GM21723 (cell line): ENCODE data around the gene TMEM258.
A peak's percentile ranks its signal among the peaks of the same experiment; 100 is the strongest.

Experiments
- ATAC-seq: cut with Tn5 transposase; IDR thresholded peaks from one replicate; pipeline ENCODE4 v1.9.1; 2021; ENCODE audit warnings: mild to moderate bottlenecking, moderate library complexity; ENCODE audit not compliant: unreplicated experiment

The TMEM258 gene

DNA sequence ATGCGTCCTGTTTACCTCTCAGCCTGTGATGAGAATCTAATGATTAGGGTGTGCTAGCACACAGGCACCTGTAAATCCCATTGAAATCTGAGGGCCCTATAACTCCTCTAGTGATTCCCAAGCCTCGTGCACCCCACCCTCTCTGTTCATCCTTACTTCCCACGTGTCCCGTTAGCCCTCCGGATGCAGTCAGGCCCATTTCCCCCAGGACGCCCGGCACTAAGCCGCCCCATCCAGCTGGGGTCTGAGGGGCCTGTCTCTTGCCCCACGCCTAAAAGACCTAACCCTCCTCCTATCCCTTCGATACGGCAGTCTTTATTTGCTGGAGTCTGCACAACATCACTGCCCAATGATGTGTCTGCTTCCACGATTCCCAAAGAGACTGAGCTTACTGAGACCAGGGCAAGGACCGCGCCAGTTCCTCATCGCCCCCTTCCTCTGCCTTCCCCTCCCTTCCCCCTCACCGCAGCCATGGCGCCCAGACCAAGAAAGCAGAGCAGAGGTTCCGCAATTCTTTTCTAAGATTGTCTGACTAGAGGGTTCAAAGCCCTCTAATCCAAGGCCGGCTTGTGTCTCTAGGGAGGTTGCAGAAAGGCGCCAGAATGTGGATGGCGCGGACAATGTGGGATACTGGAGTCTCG lies 34.7 kb upstream of the TMEM258 start:
- ATAC-seq: peak; percentile 5

DNA sequence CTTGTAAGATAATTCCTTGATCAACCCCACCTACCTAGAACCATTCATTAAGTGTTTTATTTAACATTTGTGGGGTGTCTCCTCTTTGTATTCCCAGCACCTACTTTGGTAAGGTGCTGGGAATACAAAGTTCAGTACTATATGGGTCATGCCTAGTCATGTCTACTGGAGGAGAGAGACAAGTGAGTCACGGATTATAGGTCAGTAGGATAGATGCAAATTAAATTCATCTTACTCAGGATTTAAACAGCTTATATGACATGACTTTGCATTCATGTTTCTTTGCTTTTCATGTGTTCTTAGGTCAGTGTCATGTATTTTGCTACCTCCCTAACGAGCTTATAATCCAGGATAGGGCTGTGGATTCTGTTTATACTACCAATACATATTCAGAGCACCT lies 27.8 kb upstream of the TMEM258 start:
- no peak for ATAC-seq

DNA sequence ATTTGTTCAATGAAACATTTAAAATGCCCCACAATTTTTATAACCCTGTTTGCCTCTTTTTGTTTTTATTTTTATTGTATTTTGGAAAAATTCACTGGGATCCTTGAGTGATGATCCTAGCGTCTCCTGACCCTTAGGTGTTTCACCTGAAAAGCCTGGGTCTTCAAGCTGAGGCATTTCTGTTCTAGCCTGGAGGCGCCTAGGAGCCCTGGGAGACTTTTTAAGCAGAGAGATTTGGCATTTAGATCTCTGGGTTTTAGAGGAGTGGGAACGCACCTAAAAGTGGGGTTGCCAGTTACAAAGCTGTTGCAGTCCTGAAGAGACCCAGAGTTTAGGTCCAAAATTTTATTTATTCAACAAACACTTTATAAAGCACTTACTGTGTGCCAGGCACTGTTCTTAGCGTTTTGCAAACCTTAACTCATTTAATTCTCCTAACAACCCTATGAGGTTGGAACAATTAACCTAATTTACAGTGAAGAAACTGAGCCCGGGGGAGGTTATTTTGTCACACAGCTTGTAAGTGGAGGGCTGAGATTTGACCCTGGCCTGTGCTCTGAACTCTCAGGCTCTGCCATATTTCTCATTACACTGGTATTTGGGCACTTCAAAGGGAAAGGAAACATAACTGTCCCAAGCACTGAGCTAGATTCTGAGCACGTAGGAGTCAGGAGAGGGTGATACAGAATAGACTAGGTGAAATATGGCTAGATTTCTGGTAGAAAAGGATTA lies 25.2 kb upstream of the TMEM258 start:
- no peak for ATAC-seq

DNA sequence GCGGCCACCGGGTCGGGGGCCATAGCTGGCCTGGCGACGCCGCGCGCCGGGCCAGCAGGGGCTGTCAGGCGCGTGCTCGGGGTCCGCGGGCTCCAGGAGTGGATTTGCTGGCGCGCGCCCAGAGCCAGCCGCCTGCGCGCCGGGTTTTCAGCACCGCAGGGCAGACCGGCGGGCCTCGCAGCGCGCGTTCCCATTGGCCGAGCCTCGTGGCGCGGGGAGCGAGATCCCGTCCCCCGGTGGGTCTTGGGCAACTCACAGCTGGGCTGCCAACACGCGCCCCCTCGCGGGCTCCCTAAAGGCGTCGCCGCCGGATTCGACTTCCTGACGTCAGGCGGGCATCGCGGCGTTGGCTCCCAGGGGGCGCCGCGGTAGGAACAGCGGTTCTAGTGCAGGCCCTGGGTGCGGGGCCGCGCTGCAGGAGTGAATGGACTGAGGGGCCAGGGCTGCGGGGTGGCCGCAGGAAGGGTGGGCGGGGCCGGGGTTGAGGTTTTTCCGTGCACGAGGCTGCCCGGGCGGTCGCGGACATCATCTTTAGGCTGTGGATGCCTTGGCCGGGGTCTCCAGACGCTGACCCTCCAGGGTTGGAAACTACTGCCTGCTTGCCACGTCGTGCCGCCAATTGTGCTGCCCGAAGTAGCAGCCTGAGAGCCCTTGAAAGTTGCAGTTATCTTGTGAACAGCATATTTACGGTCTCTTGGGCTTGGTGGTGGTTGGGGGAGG lies 24.5 kb upstream of the TMEM258 start, which contains the start of gene FADS1:
FADS1 (minus strand) TSS at position 268 of the 720 bp plus-strand sequence; CDS start at position 194, 74 bp downstream.
- peak; percentile 49 for ATAC-seq

DNA sequence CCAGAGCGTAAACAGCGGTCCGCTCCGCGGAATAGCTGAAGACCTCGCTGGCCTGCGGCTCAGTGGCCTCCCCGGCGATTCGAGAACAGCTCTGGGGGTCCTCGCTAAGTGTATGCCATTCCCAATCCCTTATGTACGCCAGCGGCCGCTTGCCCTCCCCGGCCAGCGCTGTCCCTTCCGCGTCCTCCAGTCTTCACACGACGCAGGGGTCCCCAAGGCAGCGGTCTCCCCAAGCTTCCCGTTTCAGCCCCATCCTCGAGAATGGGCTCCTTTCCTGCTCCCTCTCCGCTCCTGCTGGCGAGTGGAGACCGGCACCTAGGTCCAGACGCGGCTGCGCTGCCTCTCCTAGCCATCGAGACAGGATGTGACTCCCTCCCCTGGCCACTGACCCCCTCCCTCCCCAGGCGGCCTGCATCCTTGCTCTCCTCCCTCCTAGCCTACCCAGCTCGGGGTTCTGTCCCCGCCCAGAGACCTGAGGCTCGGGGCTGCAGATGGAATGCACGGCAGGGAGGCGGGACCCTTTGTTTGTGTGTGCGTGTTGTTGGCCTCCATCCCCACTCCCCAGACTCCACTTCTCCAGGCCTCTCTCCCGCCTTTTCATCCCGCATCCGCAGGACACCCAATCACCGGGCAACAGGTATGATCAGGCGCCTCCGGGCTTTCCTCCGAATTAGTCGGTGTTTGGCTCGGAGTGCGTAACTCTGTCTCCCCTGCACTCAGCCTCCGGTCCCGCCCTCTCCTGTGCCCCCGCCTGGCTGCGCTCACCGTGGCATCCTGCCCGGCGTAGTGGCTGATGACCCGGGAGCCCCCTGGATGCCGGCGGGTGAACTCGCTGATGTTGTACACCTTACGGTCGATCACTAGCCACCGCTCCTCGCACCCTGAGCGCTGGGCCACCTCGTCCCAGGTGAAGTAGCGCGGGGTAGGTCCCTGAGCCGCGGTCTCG lies 23.7 kb upstream of the TMEM258 start:
- ATAC-seq: peak; percentile 35

DNA sequence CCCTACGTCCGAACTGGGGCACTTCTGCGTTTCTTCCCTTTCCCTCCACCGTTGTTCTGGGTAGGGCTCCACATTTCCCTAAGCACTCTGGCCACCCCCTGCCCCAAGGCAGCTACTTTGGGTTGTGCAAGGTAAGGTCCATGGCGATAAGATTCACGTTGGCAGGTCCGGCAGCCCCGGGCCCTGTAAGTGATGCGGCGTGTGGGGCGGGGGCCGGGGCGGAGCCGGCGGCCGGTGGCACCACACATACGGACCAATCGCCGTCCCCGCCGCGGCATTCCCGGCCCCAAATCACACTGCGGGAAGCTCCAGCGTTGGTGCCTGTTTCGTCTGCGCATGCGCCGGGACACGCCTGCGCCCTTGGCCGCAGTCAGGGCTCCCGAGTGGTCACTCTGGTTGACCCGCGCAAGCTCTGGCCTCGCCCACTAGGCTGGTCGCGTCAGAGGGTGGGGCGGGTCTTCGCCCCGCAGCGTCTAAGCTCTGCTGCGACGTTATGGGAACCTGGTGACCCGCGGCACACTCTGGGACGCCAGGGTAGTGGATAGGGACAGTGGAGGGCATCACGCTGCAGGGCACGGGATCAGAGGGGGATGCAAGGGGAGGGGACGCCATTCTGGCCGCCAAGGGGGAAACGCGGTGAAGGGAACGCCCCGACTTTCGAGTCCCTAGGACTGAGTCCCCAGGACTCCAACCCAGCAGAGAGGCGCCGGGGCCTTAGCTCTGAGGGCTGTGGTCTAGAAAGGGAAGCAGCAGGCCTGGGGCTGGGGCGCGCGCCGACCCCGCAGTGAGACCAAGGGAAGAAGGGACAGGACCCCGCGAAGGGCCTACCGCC lies 22.8 kb upstream of the TMEM258 start:
- peak; percentile 54 for ATAC-seq

DNA sequence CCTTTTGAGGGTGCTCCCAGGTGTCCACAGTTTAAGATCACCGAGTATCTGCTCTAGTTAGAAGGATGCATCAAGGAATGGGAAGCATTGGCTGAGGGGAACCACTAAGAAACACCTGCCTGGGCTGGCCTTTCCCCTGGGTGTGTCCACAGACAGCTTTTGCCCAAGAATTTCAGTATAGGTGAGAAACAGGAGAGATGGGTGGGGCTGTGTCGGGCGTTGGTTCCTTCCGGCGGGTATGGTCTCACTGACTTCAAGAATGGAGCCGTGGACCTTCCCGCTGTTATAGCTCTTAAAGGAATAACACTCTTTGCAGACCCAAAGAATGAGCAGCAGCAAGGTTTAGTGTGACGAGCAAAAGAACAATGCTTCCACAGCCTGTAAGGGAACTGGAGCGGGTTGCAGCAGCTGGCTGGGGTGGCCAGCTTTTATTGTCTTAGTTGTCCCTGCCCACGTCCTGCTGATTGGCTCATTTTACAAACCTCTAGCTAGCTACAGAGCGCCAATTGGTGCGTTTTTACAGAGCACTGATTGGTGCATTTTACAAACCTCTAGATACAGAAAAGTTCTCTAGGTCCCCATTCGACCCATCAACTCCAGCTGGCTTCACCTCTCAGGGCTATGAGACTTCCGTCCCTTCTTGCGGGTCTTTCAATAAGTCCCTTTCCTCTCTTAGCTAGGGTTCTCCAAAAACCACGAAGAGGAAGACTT lies 22.0 kb upstream of the TMEM258 start:
- ATAC-seq: no peak

DNA sequence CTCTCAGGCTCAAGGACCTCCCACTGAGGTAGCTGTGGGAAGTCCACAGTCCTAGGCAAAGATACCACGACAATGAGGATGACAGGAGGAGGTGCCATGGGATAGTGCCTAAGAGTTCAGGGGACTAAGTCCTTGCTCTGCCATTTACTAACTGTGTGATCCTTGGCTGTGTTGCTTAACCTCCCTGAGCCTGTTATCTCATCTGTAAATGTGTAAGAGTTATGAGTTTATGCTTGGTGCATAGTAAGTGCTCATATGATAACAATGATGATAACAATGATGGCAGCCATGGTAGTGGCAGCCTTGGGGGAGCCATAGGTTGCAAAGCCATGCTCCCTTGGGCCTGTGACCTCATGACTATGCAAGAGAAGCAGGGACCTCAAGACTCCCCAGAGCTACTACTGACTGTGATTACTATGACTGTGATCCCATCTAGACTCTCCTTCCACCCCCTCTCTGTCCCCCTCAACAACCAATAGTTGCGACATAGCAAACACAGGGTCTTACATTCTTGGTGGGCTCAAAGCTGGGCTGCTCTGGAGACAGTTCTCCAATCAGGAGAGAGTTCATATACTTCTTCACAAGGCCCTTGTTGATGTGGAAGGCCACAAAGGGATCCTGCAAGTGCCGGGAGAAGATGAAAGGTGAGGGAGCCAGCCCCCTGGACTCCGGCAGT lies 20.5 kb upstream of the TMEM258 start:
- no peak for ATAC-seq

DNA sequence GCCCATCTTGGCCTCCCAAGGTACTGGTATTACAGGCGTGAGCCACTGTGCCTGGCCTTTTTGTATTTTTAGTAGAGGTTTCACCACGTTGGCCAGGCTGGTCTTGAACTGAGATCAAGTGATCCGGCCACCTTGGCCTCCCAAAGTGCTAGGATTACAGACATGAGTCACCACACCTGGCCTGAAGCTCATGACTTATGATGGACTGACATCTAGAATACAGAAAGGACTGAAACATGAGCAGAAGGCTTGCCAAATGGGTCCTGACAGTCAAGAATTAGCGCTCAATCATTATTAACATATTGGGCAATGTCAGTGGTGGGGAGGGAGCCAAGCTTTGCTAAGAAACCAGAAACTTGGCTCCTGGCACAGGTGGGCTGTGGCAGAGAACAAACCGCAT lies 19.4 kb upstream of the TMEM258 start:
- ATAC-seq: no peak

DNA sequence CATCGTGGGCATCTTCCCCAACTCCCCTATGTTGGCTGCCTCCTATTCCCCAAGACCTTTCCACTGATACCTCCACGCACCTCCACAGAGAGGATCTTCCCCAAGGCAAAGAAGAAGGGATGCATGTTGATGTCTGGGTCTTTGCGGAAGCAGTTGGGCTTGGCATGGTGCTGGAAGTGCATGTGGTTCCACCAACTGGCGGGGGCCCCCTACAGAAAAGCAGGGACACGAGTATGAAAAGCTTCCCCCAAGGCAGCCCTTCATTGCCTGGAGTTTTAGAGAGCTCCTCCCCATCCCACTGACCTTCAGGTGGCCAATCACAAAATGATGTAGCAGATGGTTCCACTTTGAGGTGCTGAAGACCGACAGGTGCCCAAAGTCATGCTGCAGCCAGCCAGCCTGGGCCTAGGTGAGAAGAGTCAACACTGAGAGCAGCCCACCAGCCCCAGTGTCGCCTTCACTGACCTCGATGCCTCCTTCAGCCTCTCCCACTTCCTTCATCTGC lies 18.3 kb upstream of the TMEM258 start:
- ATAC-seq: no peak

DNA sequence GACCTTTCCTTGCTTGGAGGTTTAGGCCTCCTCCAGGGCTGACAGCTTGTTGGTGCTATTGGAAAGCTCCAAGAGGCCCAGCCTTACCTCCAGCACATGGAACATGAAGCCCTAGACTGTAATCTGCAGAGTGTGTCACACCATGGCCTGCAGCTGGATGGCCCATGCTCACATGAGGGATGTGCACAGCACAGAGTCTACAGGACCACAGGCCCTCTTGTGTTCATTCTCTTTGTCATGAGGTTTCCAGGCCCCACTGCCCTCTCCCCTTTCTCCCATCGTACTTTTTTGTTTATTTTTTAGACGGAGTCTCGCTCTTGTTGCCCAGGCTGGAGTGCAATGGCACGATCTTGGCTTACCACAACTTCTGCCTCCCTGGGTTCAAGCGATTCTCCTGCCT lies 14.4 kb upstream of the TMEM258 start:
- no peak for ATAC-seq

DNA sequence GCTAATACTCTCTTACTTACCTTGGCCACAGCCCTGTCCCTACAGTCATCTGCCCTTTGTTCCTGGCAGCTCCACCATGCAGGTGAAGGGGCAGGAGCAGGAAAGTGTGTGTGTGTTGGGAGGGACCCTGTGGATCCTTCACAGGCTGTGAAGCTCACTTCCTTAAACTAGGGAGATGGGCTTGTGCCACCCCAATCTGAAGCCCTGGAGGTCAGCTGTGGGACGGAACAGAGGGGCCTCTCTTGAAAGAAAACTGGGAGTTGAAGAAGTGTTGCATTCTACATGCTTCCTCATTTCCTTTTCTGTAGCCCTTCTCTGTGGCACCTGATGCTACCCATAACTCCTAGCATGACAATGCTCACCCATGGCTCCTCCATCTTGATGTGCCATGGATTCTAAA lies 12.7 kb upstream of the TMEM258 start:
- no peak for ATAC-seq

DNA sequence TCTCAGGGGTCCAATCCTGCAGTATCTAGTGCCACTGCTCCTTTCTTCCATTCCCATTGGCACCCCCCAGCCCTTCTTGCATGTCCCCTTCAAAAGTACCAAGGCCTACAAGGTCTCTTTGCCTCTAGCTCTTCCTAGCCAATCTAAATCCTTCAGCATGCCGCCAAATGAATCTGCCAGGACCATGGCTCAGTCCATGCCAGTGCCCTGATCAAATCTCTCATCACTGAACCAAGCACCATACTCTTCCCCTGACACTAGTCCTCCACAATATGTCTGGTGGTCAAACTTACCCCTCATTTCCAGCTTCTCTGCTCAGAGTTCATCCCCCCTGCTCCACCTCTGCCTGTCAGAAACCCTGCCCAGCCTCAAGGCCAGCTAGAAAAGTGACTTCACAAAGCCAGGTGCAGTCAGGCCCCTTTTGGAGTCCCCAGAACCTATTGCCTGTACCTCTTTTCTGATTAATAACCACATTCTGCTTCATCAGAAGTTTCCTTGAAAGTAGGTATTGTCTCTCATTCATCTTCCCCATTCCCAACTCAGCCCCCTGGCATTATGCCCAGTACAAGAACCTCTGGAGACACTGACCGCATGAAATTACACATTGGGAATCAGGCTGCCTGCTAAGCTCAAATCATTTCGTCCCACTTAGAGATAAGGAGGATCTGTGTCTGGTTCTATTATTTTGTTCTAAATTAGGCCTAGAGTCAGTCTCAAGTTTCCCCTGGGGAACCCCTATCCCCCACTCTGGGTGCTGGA lies 11.7 kb upstream of the TMEM258 start:
- ATAC-seq: no peak

DNA sequence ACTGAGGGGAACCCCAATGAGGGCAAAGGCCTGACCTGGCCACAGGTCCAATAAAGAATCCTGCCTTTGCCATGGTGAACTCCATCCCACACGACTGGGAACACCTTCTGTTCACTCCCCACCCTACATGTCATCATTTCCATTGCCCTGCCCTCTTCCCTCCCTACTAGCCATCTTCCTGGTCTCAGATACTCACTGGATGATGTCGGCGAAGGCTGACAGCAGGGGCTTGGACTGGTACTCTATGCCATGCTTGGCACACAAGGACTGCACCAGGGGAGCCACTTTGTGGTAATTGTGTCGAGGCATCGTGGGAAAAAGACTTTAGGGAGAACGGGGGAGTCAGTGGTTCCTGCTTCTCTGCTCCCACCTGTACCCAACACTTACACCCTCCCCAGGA lies 10.2 kb upstream of the TMEM258 start:
- ATAC-seq: no peak

DNA sequence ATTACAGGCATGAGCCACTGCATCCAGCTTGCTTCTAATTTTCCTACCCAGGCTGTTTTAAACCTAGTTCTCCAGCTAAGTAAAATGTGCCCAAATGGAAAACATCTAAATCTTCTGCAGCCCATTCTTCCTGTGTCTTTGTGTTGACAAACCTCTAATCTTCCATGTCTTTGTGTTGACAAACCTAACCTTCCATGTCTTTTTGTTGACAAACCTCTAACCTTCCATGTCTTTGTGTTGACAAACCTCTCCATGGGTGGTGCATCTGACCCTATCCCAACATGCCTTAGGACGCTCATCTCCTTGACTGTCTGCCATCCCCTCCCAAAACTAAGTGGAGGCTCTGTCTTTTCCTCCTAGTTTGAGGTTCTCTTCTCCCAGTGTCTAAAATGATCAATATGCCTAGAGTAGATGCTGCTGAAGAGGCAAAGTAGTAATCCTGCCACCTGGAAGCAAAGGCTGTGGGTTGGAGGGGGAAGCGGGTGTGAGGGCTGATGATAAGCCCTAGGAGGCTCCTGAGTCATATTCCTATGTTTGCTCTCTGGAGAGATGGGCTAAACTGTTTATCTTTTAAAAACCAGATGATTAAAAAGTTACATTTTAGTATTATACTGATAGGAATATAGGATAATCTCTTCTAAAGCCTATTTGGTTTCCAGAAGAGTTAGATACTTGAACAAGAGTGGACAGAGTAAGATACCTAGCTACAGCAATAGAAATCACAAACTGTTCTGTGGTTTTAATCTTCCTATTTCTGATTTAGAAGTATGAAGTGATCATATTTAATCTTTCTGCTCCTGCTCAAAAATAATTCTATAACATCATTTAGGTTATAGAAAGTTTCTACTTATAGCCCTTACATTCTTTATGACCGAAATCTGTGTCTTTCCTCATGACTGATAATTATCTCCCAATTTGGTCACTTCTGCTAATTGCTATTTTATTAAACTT lies 8.2 kb upstream of the TMEM258 start:
- ATAC-seq: no peak

DNA sequence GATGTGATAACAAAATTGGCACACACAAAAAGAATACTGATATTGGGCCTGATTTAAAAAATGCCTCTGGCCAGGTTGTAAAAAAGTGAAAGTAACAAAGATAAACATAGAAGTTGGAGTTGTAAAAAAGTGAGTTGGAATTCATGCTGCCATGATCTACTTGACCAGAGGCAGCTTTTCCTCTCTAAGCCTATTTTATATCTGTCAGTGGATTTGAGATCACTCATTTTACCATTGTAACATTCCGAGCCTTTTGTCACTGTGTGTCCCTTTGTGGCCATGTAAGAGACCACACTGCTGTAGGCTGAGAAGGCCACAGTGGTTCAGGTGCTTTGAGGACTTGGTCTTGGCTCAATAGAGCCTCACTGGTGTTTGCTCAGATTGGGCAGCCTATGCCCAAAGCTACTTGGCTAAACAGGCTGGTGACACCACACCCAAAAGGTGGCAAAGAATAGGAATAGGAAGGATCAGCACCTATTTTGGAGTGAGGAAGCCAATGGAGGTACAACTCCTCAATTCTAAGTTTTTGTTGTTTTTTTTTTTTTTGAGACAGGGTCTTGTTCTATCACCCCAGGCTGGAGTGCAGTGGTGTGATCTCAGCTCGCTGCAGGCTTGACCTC lies 7.4 kb upstream of the TMEM258 start:
- no peak for ATAC-seq
